Sigmoid colon (tissue), 4 donors: Measurements from ENCODE around the gene ARL10.

ENCODE experiments used
- CTCF ChIP-seq, 4 experiments: fragments of 450-650 bp in 3 of 4; fragments of 200-600 bp in 1 of 4; IDR thresholded peaks; one replicate each; pipeline ENCODE4 v1.5.1; 2016 to 2019; ENCODE audit warnings: antibody characterized with exemption in 4 of 4, mild to moderate bottlenecking in 3 of 4, moderate library complexity in 2 of 4
- EP300 ChIP-seq, 4 donors: sonication (generic); formaldehyde crosslinking; IDR thresholded peaks; one replicate each; pipeline ENCODE4 v1.6.1; 2017; ENCODE audit warnings: antibody characterized with exemption in 4 of 4

- TF ChIP-seq EP300 (IDR thresholded peaks at IDR 0.05): no peak
- TF ChIP-seq CTCF (IDR thresholded peaks at IDR 0.05): no peak
These were observed 14.9 kb upstream of the ARL10 start for GRCh38 chr5:176350416-176350815.
